Fibroblast of skin of left biceps (primary cell): ENCODE data around the gene NDUFS2.

ENCODE experiments used
- DNase-seq, 2 experiments: peaks; one replicate each; pipeline ENCODE4 v3.0.0-alpha.2; 2013; ENCODE audit warnings: low read depth in 2 of 2

NDUFS2 gene

GRCh38 chr1:161196111-161196510 lies 6.1 kb upstream of the NDUFS2 start:
- DNase-seq, result no peak

GRCh38 chr1:161196521-161197451 lies 5.4 kb upstream of the NDUFS2 start:
- peak; percentile 82 to 83 for DNase-seq

GRCh38 chr1:161197560-161198193 lies 4.5 kb upstream of the NDUFS2 start:
- no peak for DNase-seq

GRCh38 chr1:161198194-161198896 lies 3.8 kb upstream of the NDUFS2 start:
- DNase-seq, result no peak

GRCh38 chr1:161198897-161199431 lies 3.2 kb upstream of the NDUFS2 start, which contains the start of gene ADAMTS4:
Gene ADAMTS4 (minus strand): TSS chr1:161199054. CDS start chr1:161198627, 427 bp downstream.
- peak; percentile 91 to 93 for DNase-seq

GRCh38 chr1:161199506-161200139 lies 2.5 kb upstream of the NDUFS2 start:
- no peak for DNase-seq

GRCh38 chr1:161200421-161200991 lies 1.7 kb upstream of the NDUFS2 start:
- DNase-seq, result no peak

- no peak for DNase-seq
Measured at GRCh38 chr1:161200992-161201835, 953 bp upstream of the NDUFS2 start.

GRCh38 chr1:161206411-161207140 lies 4.4 kb downstream of the NDUFS2 start:
- no peak for DNase-seq

- no peak for DNase-seq
Measured at GRCh38 chr1:161207173-161207572, 5.0 kb downstream of the NDUFS2 start.

GRCh38 chr1:161209790-161210409 lies 7.7 kb downstream of the NDUFS2 start:
- no peak for DNase-seq

- no peak for DNase-seq
Measured at GRCh38 chr1:161214369-161214768, 12.2 kb downstream of the NDUFS2 start.

- no peak for DNase-seq
Measured at GRCh38 chr1:161215076-161215475, 12.9 kb downstream of the NDUFS2 start, which contains the start of gene FCER1G. Gene FCER1G (plus strand): TSS chr1:161215295. CDS start chr1:161215322, 27 bp downstream.

- DNase-seq, result no peak
Measured at GRCh38 chr1:161216945-161217712, 15.0 kb downstream of the NDUFS2 start.

GRCh38 chr1:161217831-161218230 lies 15.7 kb downstream of the NDUFS2 start:
- no peak for DNase-seq

GRCh38 chr1:161218301-161219077 lies 16.3 kb downstream of the NDUFS2 start:
- DNase-seq, result no peak
